ENCODE results near the gene ICAM5.
"Not testable (repeated sequence)": the region's sequence is repeated elsewhere in the genome, so short reads cannot be mapped to it uniquely, and the experiment has no call there.

The ICAM5 gene

GRCh38 chr19:10329555-10329954 is 39.8 kb downstream of the ICAM5 start:
- H3K27ac ChIP-seq (ENCODE audit: low read depth, low read length): no peak overlapping the region
- no peaks in the 10 kb centered on the region for H3K27me3 ChIP-seq (ENCODE audit: control insufficient read depth in 1 of 2, insufficient read depth in 2 of 2, low read length in 2 of 2)
- peaks cover 23% of the 10 kb centered on the region for H3K4me1 ChIP-seq (ENCODE audit: insufficient read depth, low read length)
- H3K9me3 ChIP-seq (ENCODE audit: low read length): no peaks in the 10 kb centered on the region
- peaks cover 37% of the 10 kb centered on the region for H3K36me3 ChIP-seq (ENCODE audit: insufficient read depth, low read length)
- no peak overlapping the region for H3K9ac ChIP-seq (ENCODE audit: low read length)
- H3K4me3 ChIP-seq (ENCODE audit: low read depth in 1 of 2, low read length in 2 of 2): no peak overlapping the region

- H3K9ac ChIP-seq (ENCODE audit: low read length): peak overlapping the region; percentile 65
- H3K9me3 ChIP-seq (ENCODE audit: low read length): no peaks in the 10 kb centered on the region
- H3K4me1 ChIP-seq (ENCODE audit: insufficient read depth, low read length): peaks cover 23% of the 10 kb centered on the region
- peak overlapping the region; percentile 78 to 97 for H3K4me3 ChIP-seq (ENCODE audit: low read depth in 1 of 2, low read length in 2 of 2)
- H3K27ac ChIP-seq (ENCODE audit: low read depth, low read length): peak overlapping the region; percentile 93
- H3K27me3 ChIP-seq (ENCODE audit: control insufficient read depth in 1 of 2, insufficient read depth in 2 of 2, low read length in 2 of 2): no peaks in the 10 kb centered on the region
- H3K36me3 ChIP-seq (ENCODE audit: insufficient read depth, low read length): peaks cover 31% of the 10 kb centered on the region
These were observed 42.6 kb downstream of the ICAM5 start for GRCh38 chr19:10332158-10332964.

- Histone ChIP-seq H3K36me3 (ENCODE audit: insufficient read depth, low read length) (peaks cover 23% of the 10 kb centered on the region), H3K27me3 (ENCODE audit: control insufficient read depth in 1 of 2, insufficient read depth in 2 of 2, low read length in 2 of 2) (no peaks in the 10 kb centered on the region), H3K9ac (ENCODE audit: low read length) (peak within 1 kb of the TSS; percentile 65), H3K4me3 (ENCODE audit: low read depth in 1 of 2, low read length in 2 of 2) (peak within 1 kb of the TSS; percentile 78 to 97), H3K9me3 (ENCODE audit: low read length) (no peaks in the 10 kb centered on the region), H3K4me1 (ENCODE audit: insufficient read depth, low read length) (peaks cover 23% of the 10 kb centered on the region), H3K27ac (ENCODE audit: low read depth, low read length) (peak within 1 kb of the TSS; percentile 93)
These were observed 43.4 kb downstream of the ICAM5 start, which contains the start of gene RAVER1 for GRCh38 chr19:10332965-10333757. Gene RAVER1 (minus strand): TSS chr19:10333529. CDS start chr19:10333507, 22 bp downstream.

GRCh38 chr19:10333758-10334587 is 44.2 kb downstream of the ICAM5 start:
- Histone ChIP-seq H3K27ac (ENCODE audit: low read depth, low read length) (peak overlapping the region; percentile 93), H3K4me1 (ENCODE audit: insufficient read depth, low read length) (peaks cover 23% of the 10 kb centered on the region), H3K9me3 (ENCODE audit: low read length) (no peaks in the 10 kb centered on the region), H3K9ac (ENCODE audit: low read length) (peak overlapping the region; percentile 20), H3K27me3 (ENCODE audit: control insufficient read depth in 1 of 2, insufficient read depth in 2 of 2, low read length in 2 of 2) (no peaks in the 10 kb centered on the region), H3K36me3 (ENCODE audit: insufficient read depth, low read length) (peaks cover 15% of the 10 kb centered on the region), H3K4me3 (ENCODE audit: low read depth in 1 of 2, low read length in 2 of 2) (peak overlapping the region; percentile 24 to 78)

- Histone ChIP-seq H3K4me1 (ENCODE audit: insufficient read depth, low read length) (peaks cover 23% of the 10 kb centered on the region), H3K4me3 (ENCODE audit: low read depth in 1 of 2, low read length in 2 of 2) (peak overlapping the region; percentile 24 to 78), H3K27ac (ENCODE audit: low read depth, low read length) (no peak overlapping the region), H3K9ac (ENCODE audit: low read length) (peak overlapping the region; percentile 20), H3K9me3 (ENCODE audit: low read length) (no peaks in the 10 kb centered on the region), H3K27me3 (ENCODE audit: control insufficient read depth in 1 of 2, insufficient read depth in 2 of 2, low read length in 2 of 2) (no peaks in the 10 kb centered on the region), H3K36me3 (ENCODE audit: insufficient read depth, low read length) (peaks cover 7% of the 10 kb centered on the region)
These were observed 45.0 kb downstream of the ICAM5 start for GRCh38 chr19:10334588-10335351.

GRCh38 chr19:10335352-10335985 is 45.7 kb downstream of the ICAM5 start:
- H3K4me3 ChIP-seq (ENCODE audit: low read depth in 1 of 2, low read length in 2 of 2): peak overlapping the region in 1 of 2 donors; percentile 78

GRCh38 chr19:10336725-10337124 is 47.0 kb downstream of the ICAM5 start:
- H3K27ac ChIP-seq (ENCODE audit: low read depth, low read length); H3K27me3 ChIP-seq (ENCODE audit: control insufficient read depth in 1 of 2, insufficient read depth in 2 of 2, low read length in 2 of 2); H3K9ac ChIP-seq (ENCODE audit: low read length); H3K36me3 ChIP-seq (ENCODE audit: insufficient read depth, low read length); H3K9me3 ChIP-seq (ENCODE audit: low read length); H3K4me3 ChIP-seq (ENCODE audit: low read depth in 1 of 2, low read length in 2 of 2): not testable (repeated sequence)
- peaks cover 21% of the 10 kb centered on the region for H3K4me1 ChIP-seq (ENCODE audit: insufficient read depth, low read length)

More at GRCh38 chr19:10335352-10335985, 45.7 kb downstream of the ICAM5 start:
- no peaks in the 10 kb centered on the region for H3K27me3 ChIP-seq (ENCODE audit: control insufficient read depth in 1 of 2, insufficient read depth in 2 of 2, low read length in 2 of 2)
- H3K36me3 ChIP-seq (ENCODE audit: insufficient read depth, low read length): peaks cover under 1% of the 10 kb centered on the region
- no peaks in the 10 kb centered on the region for H3K9me3 ChIP-seq (ENCODE audit: low read length)
- peaks cover 23% of the 10 kb centered on the region for H3K4me1 ChIP-seq (ENCODE audit: insufficient read depth, low read length)
- no peak overlapping the region for H3K9ac ChIP-seq (ENCODE audit: low read length)
- H3K27ac ChIP-seq (ENCODE audit: low read depth, low read length): no peak overlapping the region

GRCh38 chr19:10338940-10339339 is 49.2 kb downstream of the ICAM5 start:
- H3K9me3 ChIP-seq (ENCODE audit: low read length): no peaks in the 10 kb centered on the region

GRCh38 chr19:10339380-10339960 is 49.7 kb downstream of the ICAM5 start, which contains the start of gene ICAM3:
Gene ICAM3 (minus strand): TSS chr19:10339624. CDS start chr19:10339614, 10 bp downstream.
- Histone ChIP-seq H3K27ac (ENCODE audit: low read depth, low read length) (no peak within 1 kb of the TSS), H3K9ac (ENCODE audit: low read length) (no peak within 1 kb of the TSS), H3K36me3 (ENCODE audit: insufficient read depth, low read length) (no peaks in the 10 kb centered on the region), H3K4me1 (ENCODE audit: insufficient read depth, low read length) (no peaks in the 10 kb centered on the region), H3K27me3 (ENCODE audit: control insufficient read depth in 1 of 2, insufficient read depth in 2 of 2, low read length in 2 of 2) (no peaks in the 10 kb centered on the region), H3K4me3 (ENCODE audit: low read depth in 1 of 2, low read length in 2 of 2) (no peak within 1 kb of the TSS), H3K9me3 (ENCODE audit: low read length) (no peaks in the 10 kb centered on the region)

More at GRCh38 chr19:10338940-10339339, 49.2 kb downstream of the ICAM5 start:
- Histone ChIP-seq H3K4me1 (ENCODE audit: insufficient read depth, low read length) (peaks cover 5% of the 10 kb centered on the region), H3K9ac (ENCODE audit: low read length) (no peak overlapping the region), H3K27ac (ENCODE audit: low read depth, low read length) (no peak overlapping the region), H3K27me3 (ENCODE audit: control insufficient read depth in 1 of 2, insufficient read depth in 2 of 2, low read length in 2 of 2) (no peaks in the 10 kb centered on the region), H3K36me3 (ENCODE audit: insufficient read depth, low read length) (no peaks in the 10 kb centered on the region), H3K4me3 (ENCODE audit: low read depth in 1 of 2, low read length in 2 of 2) (no peak overlapping the region)

GRCh38 chr19:10339977-10340376 is 50.2 kb downstream of the ICAM5 start:
- H3K4me1 ChIP-seq (ENCODE audit: insufficient read depth, low read length): no peaks in the 10 kb centered on the region
- no peak overlapping the region for H3K27ac ChIP-seq (ENCODE audit: low read depth, low read length)
- no peak overlapping the region for H3K4me3 ChIP-seq (ENCODE audit: low read depth in 1 of 2, low read length in 2 of 2)

More at GRCh38 chr19:10339977-10340376, 50.2 kb downstream of the ICAM5 start:
- Histone ChIP-seq H3K36me3 (ENCODE audit: insufficient read depth, low read length) (no peaks in the 10 kb centered on the region), H3K27me3 (ENCODE audit: control insufficient read depth in 1 of 2, insufficient read depth in 2 of 2, low read length in 2 of 2) (no peaks in the 10 kb centered on the region), H3K9me3 (ENCODE audit: low read length) (no peaks in the 10 kb centered on the region), H3K9ac (ENCODE audit: low read length) (no peak overlapping the region)

Measured in muscle layer of colon (tissue), 2 donors.